H9 (cell line): ENCODE data around the gene MGRN1. TPM values are rescaled to one million over a fixed set of nuclear protein-coding genes. Genes with fewer than 3 reads are reported as not detected.
A peak's percentile ranks its signal among the peaks of the same experiment; 100 is the strongest.

Source experiments
- DNase-seq: peaks from one replicate; pipeline ENCODE4 v3.0.0-alpha.2; 2017
- H2AFZ ChIP-seq: one replicate; pipeline ENCODE4 v1.6.1; 2013; ENCODE audit warnings: mild to moderate bottlenecking, low read length, control low read depth, moderate library complexity
- H2AK5ac ChIP-seq: 2 replicates; pipeline ENCODE4 v1.6.1; 2013; ENCODE audit warnings: low read length, control low read depth, mixed read lengths; ENCODE audit not compliant: insufficient read length
- H2BK120ac ChIP-seq: one replicate; pipeline ENCODE4 v1.6.1; 2013; ENCODE audit warnings: low read depth, mild to moderate bottlenecking, low read length, control low read depth, inconsistent platforms; ENCODE audit not compliant: poor library complexity, severe bottlenecking
- H2BK12ac ChIP-seq: 2 replicates; pipeline ENCODE4 v1.6.1; 2013; ENCODE audit warnings: low read length, control low read depth, mixed read lengths, low read depth; ENCODE audit not compliant: insufficient read length
- H2BK15ac ChIP-seq: 2 replicates; pipeline ENCODE4 v1.6.1; 2013; ENCODE audit warnings: low read depth, low read length, control low read depth
- H2BK20ac ChIP-seq: one replicate; pipeline ENCODE4 v1.6.1; 2013; ENCODE audit warnings: low read depth, mild to moderate bottlenecking, low read length, control low read depth, inconsistent platforms; ENCODE audit not compliant: poor library complexity, severe bottlenecking
- H2BK5ac ChIP-seq: 2 replicates; pipeline ENCODE4 v1.6.1; 2013; ENCODE audit warnings: low read length, control low read depth, mixed read lengths; ENCODE audit not compliant: insufficient read length
- H3K14ac ChIP-seq: 2 replicates; pipeline ENCODE4 v1.6.1; 2013; ENCODE audit warnings: low read length, control low read depth; ENCODE audit not compliant: insufficient read depth
- H3K18ac ChIP-seq: 2 replicates; pipeline ENCODE4 v1.6.1; 2013; ENCODE audit warnings: low read depth, mild to moderate bottlenecking, mixed read lengths, low read length, control low read depth; ENCODE audit not compliant: insufficient read length
- H3K23ac ChIP-seq: 2 replicates; pipeline ENCODE4 v1.6.1; 2013; ENCODE audit warnings: low read length, control low read depth, mixed read lengths, low read depth; ENCODE audit not compliant: insufficient read length
- H3K23me2 ChIP-seq: 2 replicates; pipeline ENCODE4 v1.6.1; 2013; ENCODE audit warnings: low read depth, mild to moderate bottlenecking, mixed read lengths, low read length, control low read depth; ENCODE audit not compliant: insufficient read length, poor library complexity, severe bottlenecking
- H3K27ac ChIP-seq: 2 replicates; pipeline ENCODE4 v1.5.1; 2013; ENCODE audit warnings: low read length, control low read depth, mixed read lengths, low read depth; ENCODE audit not compliant: insufficient read length
- H3K27me3 ChIP-seq: 2 replicates; pipeline ENCODE4 v1.6.1; 2013; ENCODE audit warnings: low read length, control low read depth, inconsistent platforms; ENCODE audit not compliant: insufficient read depth
- H3K4ac ChIP-seq: 2 replicates; pipeline ENCODE4 v1.6.1; 2013; ENCODE audit warnings: low read depth, mild to moderate bottlenecking, control low read depth, inconsistent platforms, low read length, moderate library complexity
- H3K4me1 ChIP-seq: 2 replicates; pipeline ENCODE4 v1.6.1; 2013; ENCODE audit warnings: low read length, control low read depth, inconsistent platforms; ENCODE audit not compliant: insufficient read depth
- H3K4me2 ChIP-seq: 2 replicates; pipeline ENCODE4 v1.6.1; 2013; ENCODE audit warnings: low read length, control low read depth, mixed read lengths; ENCODE audit not compliant: insufficient read length, insufficient read depth
- H3K56ac ChIP-seq: 2 replicates; pipeline ENCODE4 v1.6.1; 2013; ENCODE audit warnings: low read depth, mild to moderate bottlenecking, mixed read lengths, low read length, control low read depth; ENCODE audit not compliant: insufficient read length
- H3K79me1 ChIP-seq: 2 replicates; pipeline ENCODE4 v1.6.1; 2013; ENCODE audit warnings: low read depth, mild to moderate bottlenecking, moderate library complexity, low read length, control low read depth, inconsistent platforms; ENCODE audit not compliant: insufficient read depth, poor library complexity, severe bottlenecking
- H3K79me2 ChIP-seq: 2 replicates; pipeline ENCODE4 v1.6.1; 2013; ENCODE audit warnings: low read length, control low read depth, inconsistent platforms; ENCODE audit not compliant: insufficient read depth
- H3K9ac ChIP-seq: 2 replicates; pipeline ENCODE4 v1.6.1; 2013; ENCODE audit warnings: low read length, control low read depth, mixed read lengths; ENCODE audit not compliant: insufficient read length; ENCODE audit errors: extremely low read depth
- H3K9me3 ChIP-seq: one replicate; pipeline ENCODE4 v1.6.1; 2013; ENCODE audit warnings: low read depth, low read length, inconsistent platforms; ENCODE audit not compliant: control insufficient read depth
- H3T11ph ChIP-seq: one replicate; pipeline ENCODE4 v1.6.1; 2013; ENCODE audit warnings: mild to moderate bottlenecking, low read length, control low read depth, inconsistent platforms
- H4K20me1 ChIP-seq: one replicate; pipeline ENCODE4 v1.6.1; 2013; ENCODE audit not compliant: control insufficient read depth, insufficient read length, insufficient read depth
- H4K5ac ChIP-seq: 2 replicates; pipeline ENCODE4 v1.6.1; 2013; ENCODE audit warnings: low read depth, mild to moderate bottlenecking, mixed read lengths, low read length, control low read depth; ENCODE audit not compliant: insufficient read length
- H4K8ac ChIP-seq: replicated peaks from 2 replicates; pipeline ENCODE4 v1.6.1; 2013; ENCODE audit warnings: low read length, control low read depth, mixed read lengths, low read depth; ENCODE audit not compliant: insufficient read length
- H4K91ac ChIP-seq: 2 replicates; pipeline ENCODE4 v1.6.1; 2013; ENCODE audit warnings: low read depth, mild to moderate bottlenecking, moderate library complexity, mixed read lengths, low read length, control low read depth; ENCODE audit not compliant: insufficient read length
- H3K27ac Mint-ChIP-seq, 3 experiments: 2 replicates in 2 of 3; 3 replicates in 1 of 3; pipeline ENCODE4 v1.8.0; 2020 to 2021; ENCODE audit warnings: mixed read lengths in 3 of 3, mild to moderate bottlenecking in 1 of 3, moderate library complexity in 1 of 3
- H3K27me3 Mint-ChIP-seq: 2 replicates; pipeline ENCODE4 v1.8.0; 2021; ENCODE audit warnings: low read depth, mild to moderate bottlenecking, moderate library complexity, mixed read lengths
- H3K36me3 Mint-ChIP-seq, 3 experiments: 2 replicates in 2 of 3; 3 replicates in 1 of 3; pipeline ENCODE4 v1.8.0; 2020 to 2021; ENCODE audit warnings: low read depth in 3 of 3, mixed read lengths in 3 of 3; ENCODE audit not compliant: insufficient read depth in 1 of 3
- H3K4me1 Mint-ChIP-seq, 2 experiments: 2 replicates each; pipeline ENCODE4 v1.8.0; 2020; ENCODE audit warnings: mixed read lengths in 2 of 2
- H3K4me3 Mint-ChIP-seq, 2 experiments: 2 replicates in 1 of 2; 3 replicates in 1 of 2; pipeline ENCODE4 v1.8.0; 2020 to 2021; ENCODE audit warnings: mild to moderate bottlenecking in 2 of 2, mixed read lengths in 2 of 2, moderate library complexity in 1 of 2
- H3K9me3 Mint-ChIP-seq, 2 experiments: 2 replicates in 1 of 2; 3 replicates in 1 of 2; pipeline ENCODE4 v1.8.0; 2020; ENCODE audit warnings: mild to moderate bottlenecking in 2 of 2, mixed read lengths in 2 of 2, moderate library complexity in 1 of 2
- WGBS: extraction: QIAGEN DNeasy Blood & Tissue Kit; methylation state at CpG from one replicate; pipeline ENCODE4 v1.1.7; 2013; ENCODE audit warnings: missing lambda C conversion rate, low lambda C conversion rate, mixed read lengths; ENCODE audit not compliant: insufficient read length; ENCODE audit errors: extremely low coverage; 5-methylcytosine and 5-hydroxymethylcytosine counted together
- total RNA-seq: library from RNA; stranded (reverse); gene quantifications from 2 replicates; pipeline ENCODE4 v1.2.1, GENCODE V29; 2021
- TF ChIP-seq, protein P1 (sequence below): fragments of 200-600 bp; sonication (generic); conservative IDR thresholded peaks from 3 replicates; pipeline ENCODE4 v1.8.0; 2021; ENCODE audit warnings: antibody characterized with exemption, mild to moderate bottlenecking

The MGRN1 gene
- total RNA-seq, 1 experiment from 2014 or later: 91.6 TPM

DNA sequence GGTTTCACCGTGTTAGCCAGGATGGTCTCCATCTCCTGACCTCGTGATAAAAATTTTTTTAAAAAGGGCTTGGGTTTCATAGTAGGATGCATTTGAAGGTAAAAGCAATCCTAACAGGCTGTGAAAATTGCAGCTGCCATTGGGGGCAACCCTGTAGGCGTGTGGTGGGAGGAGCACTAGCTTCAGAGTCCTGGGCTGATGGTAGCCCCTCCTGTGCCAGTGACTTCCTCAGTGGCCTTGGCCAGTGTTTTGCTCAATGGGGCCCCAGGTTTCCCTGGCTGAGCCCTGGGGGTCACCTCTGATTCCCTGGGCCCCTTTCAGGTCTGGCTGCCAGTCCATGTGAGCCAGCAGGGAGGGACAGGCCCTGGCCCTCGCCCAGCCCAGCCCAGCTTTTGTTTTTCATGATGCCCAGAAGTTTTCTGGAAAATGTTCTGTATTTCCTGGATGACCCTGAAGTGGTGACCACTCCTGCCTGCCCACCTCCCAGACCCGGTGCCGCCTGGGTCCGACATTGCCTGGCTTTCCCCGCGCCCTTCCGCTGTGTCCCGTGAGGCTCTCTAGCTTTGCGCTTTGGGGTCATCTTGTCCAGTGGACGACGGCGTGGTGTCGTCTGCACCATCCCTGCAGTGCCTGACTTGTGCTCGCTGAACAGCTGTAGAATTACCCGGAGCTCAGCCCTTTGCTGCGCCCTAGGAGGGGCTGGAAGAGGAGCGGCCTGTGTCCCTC, 9.4 kb downstream of the MGRN1 start:
- no peaks in the 10 kb centered on the region for H3K27me3 ChIP-seq
- H3K79me1 ChIP-seq: peaks cover 16% of the 10 kb centered on the region
- H3K4me3 Mint-ChIP-seq: no peak overlapping the region
- no CpG with 5 or more reads among the region's 20 CpGs for WGBS
- no peak overlapping the region for H3K27ac ChIP-seq
- DNase-seq: no peak
- H3K27me3 Mint-ChIP-seq: no peaks in the 10 kb centered on the region
- no peak overlapping the region for H4K91ac ChIP-seq
- no peak overlapping the region for H3K14ac ChIP-seq
- peaks cover 0 to 11% of the 10 kb centered on the region in 2 experiments; a peak in 3 of 5 replicates for H3K9me3 Mint-ChIP-seq
- no peaks in the 10 kb centered on the region for H4K20me1 ChIP-seq
- H3K4me1 ChIP-seq: no peaks in the 10 kb centered on the region
- no peak overlapping the region for H2AK5ac ChIP-seq
- no peak overlapping the region for H2BK20ac ChIP-seq
- H3K27ac Mint-ChIP-seq: peak overlapping the region; percentile 29 to 94 (median 78); a peak in 2 of 7 replicates
- peaks cover 7% of the 10 kb centered on the region; the same call in 1 of the 2 replicates for H3K79me2 ChIP-seq
- H3K18ac ChIP-seq: no peak overlapping the region
- no peak overlapping the region for H3T11ph ChIP-seq
- H3K23ac ChIP-seq: no peak overlapping the region
- H3K9ac ChIP-seq: no peak overlapping the region
- H4K5ac ChIP-seq: no peak overlapping the region
- no peaks in the 10 kb centered on the region for H3K23me2 ChIP-seq
- no peaks in the 10 kb centered on the region for H3K9me3 ChIP-seq
- H2BK120ac ChIP-seq: no peak overlapping the region
- H3K56ac ChIP-seq: no peak overlapping the region
- no peak overlapping the region for H3K4me2 ChIP-seq
- no peak overlapping the region for H4K8ac ChIP-seq
- H3K36me3 Mint-ChIP-seq: peaks cover 11 to 27% (median 15%) of the 10 kb centered on the region in 3 experiments
- H2BK5ac ChIP-seq: no peak overlapping the region
- no peak overlapping the region for H3K4ac ChIP-seq
- no peak overlapping the region for H2BK12ac ChIP-seq
- peaks cover 4 to 7% of the 10 kb centered on the region in 2 experiments; a peak in 3 of 4 replicates for H3K4me1 Mint-ChIP-seq
- no peak overlapping the region for H2AFZ ChIP-seq
- no peak overlapping the region for H2BK15ac ChIP-seq
- TF ChIP-seq, protein P1, sequence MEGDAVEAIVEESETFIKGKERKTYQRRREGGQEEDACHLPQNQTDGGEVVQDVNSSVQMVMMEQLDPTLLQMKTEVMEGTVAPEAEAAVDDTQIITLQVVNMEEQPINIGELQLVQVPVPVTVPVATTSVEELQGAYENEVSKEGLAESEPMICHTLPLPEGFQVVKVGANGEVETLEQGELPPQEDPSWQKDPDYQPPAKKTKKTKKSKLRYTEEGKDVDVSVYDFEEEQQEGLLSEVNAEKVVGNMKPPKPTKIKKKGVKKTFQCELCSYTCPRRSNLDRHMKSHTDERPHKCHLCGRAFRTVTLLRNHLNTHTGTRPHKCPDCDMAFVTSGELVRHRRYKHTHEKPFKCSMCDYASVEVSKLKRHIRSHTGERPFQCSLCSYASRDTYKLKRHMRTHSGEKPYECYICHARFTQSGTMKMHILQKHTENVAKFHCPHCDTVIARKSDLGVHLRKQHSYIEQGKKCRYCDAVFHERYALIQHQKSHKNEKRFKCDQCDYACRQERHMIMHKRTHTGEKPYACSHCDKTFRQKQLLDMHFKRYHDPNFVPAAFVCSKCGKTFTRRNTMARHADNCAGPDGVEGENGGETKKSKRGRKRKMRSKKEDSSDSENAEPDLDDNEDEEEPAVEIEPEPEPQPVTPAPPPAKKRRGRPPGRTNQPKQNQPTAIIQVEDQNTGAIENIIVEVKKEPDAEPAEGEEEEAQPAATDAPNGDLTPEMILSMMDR: no peak
